Fibroblast of villous mesenchyme (primary cell): ENCODE results near the gene SMIM30. TPM values are rescaled to one million over a fixed set of nuclear protein-coding genes. Genes with fewer than 3 reads are reported as not detected.
A peak's percentile ranks its signal among the peaks of the same experiment; 100 is the strongest.

Experiments used
- DNase-seq: peaks from one replicate; pipeline ENCODE4 v3.0.0-alpha.2; 2010; ENCODE audit warnings: low read depth
- H3K4me3 ChIP-seq: 2 replicates; pipeline ENCODE4 v1.5.1; 2011; ENCODE audit warnings: low read depth, mild to moderate bottlenecking, low read length
- total RNA-seq: library from RNA; depleted of rRNA; stranded (reverse); fragments of >200 nt; gene quantifications from 2 replicates; pipeline ENCODE4 v1.2.3, GENCODE V29; 2012
- TF ChIP-seq, protein P1 (sequence below): IDR thresholded peaks from 2 replicates; pipeline ENCODE4 v1.5.1; 2012; ENCODE audit warnings: low read depth, mild to moderate bottlenecking, low read length; ENCODE audit not compliant: insufficient read depth

SMIM30 gene
- total RNA-seq, 1 donor: 75.6 TPM

GRCh38 chr7:113092762-113093161 lies 25.6 kb downstream of the SMIM30 start:
- H3K4me3 ChIP-seq: no peak overlapping the region
- TF ChIP-seq, protein P1, sequence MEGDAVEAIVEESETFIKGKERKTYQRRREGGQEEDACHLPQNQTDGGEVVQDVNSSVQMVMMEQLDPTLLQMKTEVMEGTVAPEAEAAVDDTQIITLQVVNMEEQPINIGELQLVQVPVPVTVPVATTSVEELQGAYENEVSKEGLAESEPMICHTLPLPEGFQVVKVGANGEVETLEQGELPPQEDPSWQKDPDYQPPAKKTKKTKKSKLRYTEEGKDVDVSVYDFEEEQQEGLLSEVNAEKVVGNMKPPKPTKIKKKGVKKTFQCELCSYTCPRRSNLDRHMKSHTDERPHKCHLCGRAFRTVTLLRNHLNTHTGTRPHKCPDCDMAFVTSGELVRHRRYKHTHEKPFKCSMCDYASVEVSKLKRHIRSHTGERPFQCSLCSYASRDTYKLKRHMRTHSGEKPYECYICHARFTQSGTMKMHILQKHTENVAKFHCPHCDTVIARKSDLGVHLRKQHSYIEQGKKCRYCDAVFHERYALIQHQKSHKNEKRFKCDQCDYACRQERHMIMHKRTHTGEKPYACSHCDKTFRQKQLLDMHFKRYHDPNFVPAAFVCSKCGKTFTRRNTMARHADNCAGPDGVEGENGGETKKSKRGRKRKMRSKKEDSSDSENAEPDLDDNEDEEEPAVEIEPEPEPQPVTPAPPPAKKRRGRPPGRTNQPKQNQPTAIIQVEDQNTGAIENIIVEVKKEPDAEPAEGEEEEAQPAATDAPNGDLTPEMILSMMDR: no peak
- no peak for DNase-seq

GRCh38 chr7:113087071-113087998 lies 31.0 kb downstream of the SMIM30 start:
- TF ChIP-seq, protein P1: no peak
- H3K4me3 ChIP-seq: peak overlapping the region; percentile 66
- DNase-seq: peak; percentile 88

DNA sequence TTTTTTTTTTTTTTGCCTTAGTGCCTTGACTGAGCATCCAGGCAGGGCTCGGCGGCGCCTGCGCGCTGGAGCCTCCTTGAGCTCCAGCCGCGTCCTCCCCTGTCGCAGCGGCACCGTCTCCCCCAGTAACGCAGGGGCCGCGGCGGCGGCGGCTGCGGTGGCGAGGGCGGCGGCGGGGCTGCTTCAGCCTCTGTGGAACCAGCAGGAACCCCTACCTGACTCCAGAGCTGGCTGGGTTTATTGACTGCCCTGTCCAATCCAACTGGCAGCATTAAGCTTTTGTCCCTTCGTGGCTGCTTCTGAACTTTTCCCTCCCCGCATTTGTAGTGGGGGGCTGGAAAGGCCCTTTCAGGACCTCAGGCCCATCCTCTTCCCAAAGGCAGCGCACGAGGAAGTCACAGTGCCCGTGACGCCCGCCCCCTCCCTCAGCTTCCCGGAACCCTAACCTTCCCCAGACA lies 31.9 kb downstream of the SMIM30 start, which contains the start of gene GPR85:
GPR85 (minus strand) TSS at position 397 of the 458 bp plus-strand sequence. CDS start 2,106 bp downstream, outside the sequence.
- TF ChIP-seq, protein P1: no peak
- DNase-seq: peak; percentile 64
- H3K4me3 ChIP-seq: peak within 1 kb of the TSS; percentile 66

- TF ChIP-seq, protein P1: no peak
- peak overlapping the region; percentile 66 for H3K4me3 ChIP-seq
- peak; percentile 12 for DNase-seq
Observed at GRCh38 chr7:113085781-113086390, 32.5 kb downstream of the SMIM30 start.

GRCh38 chr7:113084496-113085172 lies 33.7 kb downstream of the SMIM30 start:
- H3K4me3 ChIP-seq: no peak overlapping the region
- no peak for DNase-seq
- TF ChIP-seq, protein P1: no peak

- no peak overlapping the region for H3K4me3 ChIP-seq
- TF ChIP-seq, protein P1: no peak
- DNase-seq: no peak
Observed at GRCh38 chr7:113083816-113084495, 34.4 kb downstream of the SMIM30 start.
